SK-N-MC (cell line): ENCODE measurements around the gene ZKSCAN1.
A peak's percentile ranks its signal among the peaks of the same experiment; 100 is the strongest.
"Not testable (repeated sequence)": the region's sequence is repeated elsewhere in the genome, so short reads cannot be mapped to it uniquely, and the experiment has no call there.

Experiments
- DNase-seq: peaks from one replicate; pipeline ENCODE4 v3.0.0-alpha.2; 2011; ENCODE audit warnings: low read depth, low spot score
- H3K27ac ChIP-seq: fragments of 200-600 bp; sonication (generic); 2 replicates; pipeline ENCODE4 v1.5.1; 2016; ENCODE audit warnings: mixed run types
- H3K36me3 ChIP-seq: fragments of 200-600 bp; sonication (generic); 2 replicates; pipeline ENCODE4 v1.6.1; 2017; ENCODE audit warnings: antibody characterized with exemption, low read length, mixed read lengths; ENCODE audit not compliant: insufficient read depth
- H3K4me3 ChIP-seq: fragments of 200-600 bp; sonication (generic); 2 replicates; pipeline ENCODE4 v1.5.1; 2016
- H3K9ac ChIP-seq: fragments of 200-600 bp; sonication (generic); 2 replicates; pipeline ENCODE4 v1.8.0; 2017; ENCODE audit warnings: mixed run types, mixed read lengths; ENCODE audit not compliant: insufficient read length
- H3K9me3 ChIP-seq: fragments of 200-600 bp; sonication (generic); 2 replicates; pipeline ENCODE4 v1.6.1; 2017; ENCODE audit warnings: low read depth, mild to moderate bottlenecking, antibody characterized with exemption, low read length, moderate library complexity, mixed read lengths
- EZH2 ChIP-seq: fragments of 200-600 bp; sonication (generic); IDR thresholded peaks from one replicate; pipeline ENCODE4 v1.6.1; 2017; ENCODE audit warnings: antibody characterized with exemption
- FOXP2 ChIP-seq: optimal IDR thresholded peaks from 2 replicates; pipeline ENCODE3; 2011; ENCODE audit warnings: mild to moderate bottlenecking, moderate library complexity; ENCODE audit not compliant: insufficient read depth; ENCODE audit errors: extremely low read length, control extremely low read depth
- POLR2AphosphoS5 ChIP-seq: IDR thresholded peaks from 2 replicates; pipeline ENCODE4 v1.6.1; 2012; ENCODE audit warnings: mild to moderate bottlenecking, low read depth, low read length, borderline replicate concordance

ZKSCAN1 gene

DNA sequence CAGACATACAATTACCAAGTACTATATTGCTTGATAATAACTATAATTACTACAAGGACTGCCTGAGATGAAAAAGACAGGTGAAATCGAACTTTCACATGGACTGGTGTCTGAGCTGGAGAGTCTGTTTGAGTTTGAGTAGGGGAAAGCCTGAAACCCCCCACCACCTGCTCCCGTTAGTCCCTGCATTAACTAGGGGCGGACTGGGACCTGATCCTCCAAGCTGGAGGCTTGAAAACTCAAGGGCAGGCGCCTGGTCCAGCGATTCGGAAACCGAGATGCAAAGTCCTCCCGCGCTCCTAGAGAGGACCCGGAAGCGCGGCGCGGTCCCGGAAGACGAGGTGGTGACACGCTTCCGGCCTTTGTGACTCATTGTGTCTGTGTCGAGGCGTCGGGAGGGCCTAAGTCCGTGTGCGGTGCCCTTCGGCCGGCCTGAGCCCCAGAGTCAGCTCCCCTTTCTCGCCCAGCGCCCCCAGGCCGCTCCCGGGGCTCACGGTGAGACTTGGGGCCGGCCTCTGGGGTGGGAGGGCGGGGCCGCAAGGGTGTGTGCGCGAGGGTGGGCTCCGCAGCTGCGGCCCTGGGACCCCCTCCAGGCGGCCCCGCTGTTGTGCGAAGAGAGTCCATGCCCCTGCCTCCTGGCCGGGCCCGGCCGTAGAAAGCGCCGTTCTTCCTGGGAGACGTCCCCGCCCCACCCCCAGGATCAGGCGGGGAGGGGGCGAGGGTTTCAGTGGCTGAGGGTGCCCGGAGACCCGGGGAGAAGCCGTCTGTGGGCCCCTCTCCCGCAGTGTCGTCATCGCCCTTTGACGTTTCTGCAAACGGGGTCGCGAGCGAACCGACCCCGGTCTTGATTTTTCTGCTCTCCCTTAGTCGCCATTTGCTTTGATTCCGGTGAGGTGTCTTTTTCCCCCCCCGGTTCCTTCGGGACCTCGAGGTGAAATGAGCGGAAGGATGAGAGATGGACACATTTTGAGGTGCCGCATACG lies at the start of gene ZKSCAN1:
TSS of gene ZKSCAN1 (plus strand) at position 365 of the 983 bp plus-strand sequence. CDS start 7,911 bp downstream, outside the sequence.
- no peaks in the 10 kb centered on the region for H3K9me3 ChIP-seq
- H3K9ac ChIP-seq = peak within 1 kb of the TSS; percentile 99
- peak within 1 kb of the TSS; percentile 83 for H3K27ac ChIP-seq
- peak; percentile 47 for DNase-seq
- H3K36me3 ChIP-seq = peaks cover 11% of the 10 kb centered on the region; the same call in 1 of the 2 replicates
- H3K4me3 ChIP-seq = peak within 1 kb of the TSS; percentile 97
- peak; percentile 93 for TF ChIP-seq POLR2AphosphoS5
- no peak for TF ChIP-seq EZH2
- no peak for TF ChIP-seq FOXP2

DNA sequence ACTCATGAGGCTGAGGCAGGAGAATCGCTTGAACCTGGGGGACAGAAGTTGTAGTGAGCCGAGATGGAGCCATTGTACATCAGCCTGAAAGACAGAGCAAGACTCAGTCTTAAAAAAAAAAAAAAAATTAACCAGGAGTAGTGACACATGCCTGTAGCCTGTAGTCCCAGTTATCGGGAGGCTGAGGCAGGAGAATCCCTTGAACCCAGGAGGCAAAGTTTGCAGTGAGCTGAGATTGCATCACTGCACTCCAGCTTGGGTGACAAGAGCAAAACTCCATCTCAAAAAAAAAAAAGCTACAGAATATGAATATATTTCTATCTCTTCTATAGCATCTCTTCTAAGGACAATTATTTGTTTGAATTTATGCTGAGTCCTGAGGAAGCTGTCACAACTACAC lies 46.1 kb upstream of the ZKSCAN1 start:
- TF ChIP-seq EZH2 = no peak
- TF ChIP-seq FOXP2 = no peak
- TF ChIP-seq POLR2AphosphoS5 = no peak
- H3K4me3 ChIP-seq = no peak overlapping the region
- no peak overlapping the region for H3K27ac ChIP-seq
- no peak for DNase-seq
- no peak overlapping the region for H3K9ac ChIP-seq
- H3K36me3 ChIP-seq = no peaks in the 10 kb centered on the region
- H3K9me3 ChIP-seq = no peaks in the 10 kb centered on the region

DNA sequence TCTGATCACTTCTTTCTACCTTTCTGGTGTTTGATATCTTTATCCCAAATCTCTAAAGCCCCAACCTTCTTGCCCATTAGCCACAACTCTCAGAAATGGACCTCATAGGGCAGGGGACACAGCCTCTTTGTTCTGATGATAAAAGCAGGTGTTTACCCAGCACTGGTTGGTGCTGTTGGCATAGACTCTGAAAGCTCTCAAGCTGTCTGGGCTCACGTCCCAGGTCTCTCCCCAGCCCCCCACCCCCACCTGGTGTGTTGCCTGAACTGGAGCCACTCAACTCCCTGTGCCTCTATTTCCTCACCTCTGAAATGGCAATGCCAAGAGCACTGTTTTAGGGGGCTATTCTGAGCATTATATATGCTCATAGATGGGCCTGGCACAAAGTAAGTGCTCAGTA lies 45.6 kb upstream of the ZKSCAN1 start:
- not testable (repeated sequence) for DNase-seq, H3K27ac ChIP-seq, H3K9ac ChIP-seq, H3K9me3 ChIP-seq, H3K4me3 ChIP-seq, H3K36me3 ChIP-seq

DNA sequence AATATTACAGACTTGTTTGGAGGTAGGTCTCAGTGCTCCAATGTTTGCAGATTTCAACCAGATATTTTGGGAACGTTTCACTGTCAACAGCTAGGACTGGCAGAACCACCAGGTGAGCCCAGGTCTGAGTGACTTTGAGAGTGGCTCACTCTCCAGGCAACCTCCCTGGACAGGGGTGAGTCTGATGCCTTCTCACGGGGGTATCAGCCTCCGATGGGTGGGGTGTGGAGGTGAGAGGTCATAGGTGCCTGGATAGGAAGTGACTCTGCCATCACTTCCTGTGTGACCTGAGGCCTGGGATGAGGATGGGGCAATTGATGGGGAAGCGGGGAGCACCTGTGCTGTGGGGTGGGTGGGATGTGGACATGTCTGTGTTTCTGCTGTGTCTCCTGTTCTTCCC lies 44.2 kb upstream of the ZKSCAN1 start:
- no peak overlapping the region for H3K9ac ChIP-seq
- DNase-seq = no peak
- H3K9me3 ChIP-seq = no peaks in the 10 kb centered on the region
- H3K36me3 ChIP-seq = no peaks in the 10 kb centered on the region
- TF ChIP-seq EZH2 (no peak), FOXP2 (no peak), POLR2AphosphoS5 (no peak)
- H3K4me3 ChIP-seq = no peak overlapping the region
- no peak overlapping the region for H3K27ac ChIP-seq

DNA sequence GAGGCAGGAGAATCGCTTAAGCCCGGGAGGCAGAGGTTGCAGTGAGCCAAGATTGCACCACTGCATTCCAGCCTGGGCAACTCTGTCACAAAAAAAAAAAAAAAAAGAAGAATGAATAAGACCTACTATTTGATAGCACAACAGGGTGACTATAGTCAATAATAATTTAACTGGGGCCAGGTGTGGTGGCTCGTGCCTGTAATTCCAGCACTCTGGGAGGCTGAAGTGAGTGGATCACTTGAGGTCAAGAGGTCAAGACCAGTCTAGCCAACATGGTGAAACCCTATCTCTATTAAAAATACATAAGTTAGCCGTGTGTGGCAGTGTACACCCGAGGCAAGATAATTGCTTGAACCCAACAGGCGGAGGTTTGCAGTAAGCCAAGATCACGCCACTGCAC lies 41.6 kb upstream of the ZKSCAN1 start:
- H3K4me3 ChIP-seq, DNase-seq, H3K9me3 ChIP-seq, H3K36me3 ChIP-seq, H3K27ac ChIP-seq, H3K9ac ChIP-seq: not testable (repeated sequence)

DNA sequence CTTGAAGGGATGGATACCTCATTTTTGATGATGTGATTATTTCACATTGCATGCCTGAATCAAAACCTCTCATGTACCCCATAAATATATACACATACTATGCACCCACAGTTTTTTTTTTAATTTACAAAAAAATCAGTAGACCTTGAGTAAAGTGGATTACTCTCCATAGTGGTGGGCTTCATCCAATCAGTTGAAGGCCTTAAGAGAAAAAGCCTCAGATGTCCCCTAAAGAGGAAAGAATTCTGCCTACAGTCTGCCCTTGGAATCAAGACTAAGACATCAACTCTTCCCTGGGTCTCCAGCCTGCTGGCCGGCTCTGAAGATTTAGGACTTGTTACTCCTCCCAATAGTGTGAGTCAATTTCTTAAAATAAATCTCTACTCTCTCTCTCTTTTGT lies 40.7 kb upstream of the ZKSCAN1 start:
- TF ChIP-seq POLR2AphosphoS5 = no peak
- no peak for TF ChIP-seq EZH2
- no peak for TF ChIP-seq FOXP2
- Histone ChIP-seq H3K9ac (no peak overlapping the region), H3K9me3 (no peaks in the 10 kb centered on the region), H3K36me3 (no peaks in the 10 kb centered on the region), H3K27ac (no peak overlapping the region), H3K4me3 (no peak overlapping the region)
- no peak for DNase-seq

DNA sequence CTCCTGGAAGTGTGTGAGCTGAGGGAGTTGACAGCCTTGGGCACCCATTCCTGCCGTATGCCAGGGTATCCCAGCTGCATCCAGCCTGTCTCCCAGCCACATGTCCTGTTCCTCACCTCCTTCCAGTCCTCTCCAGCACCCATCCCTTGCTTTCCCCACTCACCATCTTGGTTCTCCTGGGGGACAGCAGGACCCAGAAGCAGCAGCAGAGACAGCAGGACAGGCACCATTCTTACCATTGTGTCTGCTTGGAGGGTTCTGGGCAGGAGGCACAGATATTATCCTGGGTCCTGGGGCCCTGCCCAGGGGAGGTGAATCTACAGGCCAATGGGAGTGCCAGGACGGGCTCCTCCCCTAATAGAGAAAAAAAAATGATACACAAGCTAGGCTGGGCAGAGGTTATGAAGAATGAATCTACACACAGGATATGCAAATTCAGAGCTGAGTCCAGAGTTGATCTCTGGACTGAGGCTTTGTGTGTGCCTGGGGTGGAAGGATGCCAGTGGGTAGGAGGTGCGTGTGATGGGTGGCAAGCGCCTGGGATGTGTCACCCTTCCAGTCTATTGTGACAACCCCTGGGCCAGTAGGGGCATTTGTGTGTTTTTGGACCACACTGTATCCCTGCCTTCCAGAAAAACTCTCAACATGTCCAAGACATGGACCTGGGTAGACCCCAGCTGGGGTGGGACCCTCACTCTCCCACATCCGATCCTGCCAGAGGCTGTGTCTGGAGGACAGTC lies 39.4 kb upstream of the ZKSCAN1 start, which contains the start of gene AZGP1:
TSS of gene AZGP1 (minus strand) at position 250 of the 740 bp plus-strand sequence. CDS start at position 239, 11 bp downstream.
- TF ChIP-seq FOXP2 (no peak), EZH2 (no peak), POLR2AphosphoS5 (no peak)
- no peaks in the 10 kb centered on the region for H3K9me3 ChIP-seq
- no peak within 1 kb of the TSS for H3K4me3 ChIP-seq
- no peaks in the 10 kb centered on the region for H3K36me3 ChIP-seq
- no peak for DNase-seq
- no peak within 1 kb of the TSS for H3K9ac ChIP-seq
- no peak within 1 kb of the TSS for H3K27ac ChIP-seq

DNA sequence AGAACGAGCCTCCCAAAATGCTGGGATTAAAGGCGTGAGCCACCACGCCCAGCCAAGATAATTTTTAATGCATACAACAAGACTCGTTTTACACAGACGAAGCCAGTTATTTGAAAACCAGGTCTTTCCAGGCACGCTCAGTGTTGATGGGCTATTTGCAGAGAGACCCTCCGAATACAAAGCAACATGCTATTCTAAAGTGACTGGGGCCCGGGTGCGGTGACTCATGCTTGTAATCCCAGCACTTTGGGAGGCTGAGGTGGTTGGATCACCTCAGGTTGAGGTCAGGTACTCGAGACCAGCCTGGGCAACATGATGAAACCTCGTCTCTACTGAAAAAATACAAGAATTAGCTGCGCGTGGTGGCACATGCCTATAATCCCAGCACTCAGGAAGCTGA lies 38.8 kb upstream of the ZKSCAN1 start:
- TF ChIP-seq FOXP2 (no peak), POLR2AphosphoS5 (no peak), EZH2 (no peak)
- no peak overlapping the region for H3K9ac ChIP-seq
- H3K9me3 ChIP-seq = no peaks in the 10 kb centered on the region
- no peak overlapping the region for H3K4me3 ChIP-seq
- no peak overlapping the region for H3K27ac ChIP-seq
- H3K36me3 ChIP-seq = no peaks in the 10 kb centered on the region
- DNase-seq = no peak

DNA sequence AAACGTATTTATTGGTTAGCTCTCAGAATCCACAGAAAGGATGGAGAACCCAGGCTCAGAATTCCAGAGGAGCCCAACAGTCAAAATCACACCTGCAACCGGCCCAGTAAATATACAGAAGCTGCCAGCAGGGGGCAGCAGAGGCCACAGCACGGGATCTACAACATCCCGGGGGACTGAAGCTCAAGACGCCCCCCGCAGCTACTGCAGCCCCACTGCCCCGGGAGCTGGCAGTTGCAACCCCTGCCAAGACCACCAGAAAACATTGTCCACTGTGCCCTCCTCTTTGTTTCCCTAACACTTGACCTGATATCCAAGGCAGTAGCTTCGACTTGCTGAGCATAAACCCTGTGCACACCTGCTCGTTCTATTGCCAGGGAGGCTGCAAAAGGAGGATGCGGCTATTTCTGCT lies 35.6 kb upstream of the ZKSCAN1 start:
- H3K9ac ChIP-seq, H3K27ac ChIP-seq, DNase-seq, H3K36me3 ChIP-seq, H3K4me3 ChIP-seq, H3K9me3 ChIP-seq: not testable (repeated sequence)

DNA sequence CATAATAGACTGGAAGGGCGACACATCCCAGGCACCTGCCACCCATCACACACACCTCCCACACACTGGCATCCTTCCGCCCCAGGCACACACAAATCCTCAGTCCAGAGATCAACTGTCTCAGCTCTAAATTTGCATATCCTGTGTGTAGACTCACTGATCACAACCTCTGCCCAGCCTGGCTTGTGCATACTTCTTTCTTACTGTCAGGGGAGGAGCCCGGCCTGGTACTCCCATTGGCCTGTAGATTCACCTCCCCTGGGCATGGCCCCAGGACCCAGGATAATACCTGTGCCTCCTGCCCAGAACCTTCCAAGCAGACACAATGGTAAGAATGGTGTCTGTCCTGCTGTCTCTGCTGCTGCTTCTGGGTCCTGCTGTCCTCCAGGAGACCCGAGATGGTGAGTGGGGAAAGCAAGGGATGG lies 34.9 kb upstream of the ZKSCAN1 start:
- not testable (repeated sequence) for H3K36me3 ChIP-seq, H3K27ac ChIP-seq, DNase-seq, H3K9me3 ChIP-seq, H3K4me3 ChIP-seq, H3K9ac ChIP-seq

DNA sequence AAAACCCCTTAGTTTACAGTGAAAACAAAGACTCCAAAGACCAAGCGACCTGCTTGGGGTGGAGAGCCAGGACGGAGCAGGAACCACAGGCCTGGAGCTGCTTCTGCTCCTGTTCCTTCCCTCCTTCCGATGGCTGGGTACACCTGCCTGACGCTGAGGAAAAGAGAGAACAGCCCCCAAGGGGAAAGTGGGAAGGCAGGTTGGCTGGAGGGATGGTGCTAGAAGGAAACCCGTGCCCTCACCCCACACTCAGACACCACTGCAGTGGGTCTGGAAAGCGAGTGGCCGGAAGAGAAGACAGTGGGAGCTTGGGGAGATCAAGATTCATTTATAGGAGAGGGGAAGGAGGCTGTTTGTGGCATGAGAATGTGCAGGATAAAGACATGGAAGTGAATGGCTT lies 34.3 kb upstream of the ZKSCAN1 start:
- H3K9ac ChIP-seq, H3K36me3 ChIP-seq, H3K27ac ChIP-seq, H3K4me3 ChIP-seq, DNase-seq, H3K9me3 ChIP-seq: not testable (repeated sequence)
